GM18517 (cell line): ENCODE measurements around the gene MPPED2.

Source experiments
- ATAC-seq: cut with Tn5 transposase; IDR thresholded peaks from one replicate; pipeline ENCODE4 v1.9.1; 2021; ENCODE audit warnings: mild to moderate bottlenecking, moderate library complexity; ENCODE audit not compliant: unreplicated experiment

The MPPED2 gene

DNA sequence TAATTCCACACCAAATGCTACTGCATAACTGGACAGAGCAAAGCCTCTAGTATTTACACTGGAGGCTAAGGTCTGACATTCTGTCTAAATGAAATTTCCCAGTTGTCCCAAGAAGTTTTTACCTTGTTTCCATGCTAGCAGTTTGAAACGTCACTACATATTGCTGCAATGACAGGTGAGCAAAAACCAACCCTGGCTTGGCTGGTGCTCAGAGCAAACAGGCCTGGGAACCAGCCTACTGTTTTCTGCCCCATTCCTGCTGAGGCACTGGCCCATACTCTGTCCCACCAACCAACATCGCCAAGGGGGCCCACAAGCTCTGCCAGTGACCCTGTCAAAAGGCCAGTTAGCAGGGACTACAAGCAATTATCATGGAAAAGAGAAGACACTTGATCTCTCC, 131.1 kb downstream of the MPPED2 start:
- no peak for ATAC-seq

GRCh38 chr11:30454541-30454940, 131.6 kb downstream of the MPPED2 start:
- ATAC-seq, result no peak

DNA sequence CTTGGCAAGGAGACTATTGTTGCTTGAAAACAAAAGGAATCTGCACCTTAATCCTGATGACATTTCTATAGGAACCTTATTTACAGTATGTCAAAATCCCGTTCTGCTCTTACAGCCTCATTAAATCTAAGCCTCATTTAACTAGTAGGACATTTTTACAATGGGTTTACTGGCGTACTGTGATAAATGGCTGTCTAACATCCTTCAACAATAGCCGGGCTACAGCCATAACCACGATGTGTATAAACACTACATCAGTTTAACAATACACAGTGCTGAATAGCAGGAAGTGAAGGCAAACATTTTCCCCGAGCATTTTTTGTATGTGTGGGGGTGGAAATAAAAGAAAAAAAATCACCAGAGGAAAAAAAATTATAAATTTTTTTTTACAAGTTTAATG, 132.0 kb downstream of the MPPED2 start:
- ATAC-seq, result no peak

GRCh38 chr11:30453705-30454104, 132.4 kb downstream of the MPPED2 start:
- no peak for ATAC-seq

GRCh38 chr11:30452842-30453241, 133.3 kb downstream of the MPPED2 start:
- no peak for ATAC-seq

GRCh38 chr11:30452114-30452513, 134.0 kb downstream of the MPPED2 start:
- no peak for ATAC-seq

GRCh38 chr11:30451626-30452025, 134.5 kb downstream of the MPPED2 start:
- no peak for ATAC-seq

- ATAC-seq, result no peak
Measured at GRCh38 chr11:30451167-30451566, 135.0 kb downstream of the MPPED2 start.

DNA sequence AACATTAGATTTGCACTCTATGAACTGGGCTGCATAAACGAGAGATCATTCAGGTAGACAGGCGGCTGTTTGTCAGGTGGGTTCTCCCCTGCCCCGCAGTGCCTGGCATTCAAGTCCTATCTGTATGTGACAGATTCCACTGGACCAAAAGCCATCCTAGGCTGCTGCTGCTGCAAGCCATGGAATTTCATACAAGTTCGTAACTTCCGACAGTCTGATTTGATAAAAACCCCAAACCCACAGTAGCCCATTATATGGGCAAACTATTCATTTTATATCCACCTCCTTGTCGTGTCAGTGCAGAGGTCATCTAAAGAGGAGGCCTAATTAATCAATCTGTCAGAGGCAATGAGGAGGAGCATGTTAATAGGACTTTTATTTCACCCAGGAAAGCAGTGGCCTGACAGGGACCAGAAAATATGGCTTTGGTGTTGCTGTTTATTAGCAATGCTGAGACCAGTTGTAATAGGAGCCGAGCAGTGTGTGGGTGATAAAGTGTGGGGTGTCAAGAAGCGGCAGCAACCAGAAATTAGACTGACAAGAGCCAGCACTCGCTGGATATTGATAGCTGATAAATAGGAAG, 139.0 kb downstream of the MPPED2 start:
- no peak for ATAC-seq

DNA sequence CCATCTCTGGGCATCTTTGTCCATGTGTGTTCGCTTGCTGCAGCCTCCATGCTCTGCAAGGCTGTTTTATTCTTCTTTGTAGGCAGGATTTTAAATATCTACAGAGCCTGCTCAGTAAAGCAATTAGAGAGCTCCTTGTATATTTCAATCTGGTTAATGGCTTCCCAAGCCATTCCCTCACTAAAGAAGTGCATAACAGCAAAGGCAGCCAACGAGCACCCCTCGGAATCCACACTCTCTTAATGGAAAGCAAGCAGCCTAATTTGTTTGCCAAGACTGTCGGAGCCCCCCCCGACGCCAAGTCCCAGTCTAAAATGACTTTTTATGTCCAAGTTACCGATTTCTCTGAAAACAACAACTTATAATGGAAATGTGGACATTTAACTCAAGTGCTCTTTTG, 139.6 kb downstream of the MPPED2 start:
- ATAC-seq, result no peak

GRCh38 chr11:30445056-30445455, 141.1 kb downstream of the MPPED2 start:
- no peak for ATAC-seq

- ATAC-seq, result no peak
Measured at GRCh38 chr11:30440510-30440909, 145.6 kb downstream of the MPPED2 start.

GRCh38 chr11:30436801-30437200, 149.4 kb downstream of the MPPED2 start:
- ATAC-seq, result no peak

GRCh38 chr11:30435488-30435887, 150.7 kb downstream of the MPPED2 start:
- ATAC-seq, result no peak

DNA sequence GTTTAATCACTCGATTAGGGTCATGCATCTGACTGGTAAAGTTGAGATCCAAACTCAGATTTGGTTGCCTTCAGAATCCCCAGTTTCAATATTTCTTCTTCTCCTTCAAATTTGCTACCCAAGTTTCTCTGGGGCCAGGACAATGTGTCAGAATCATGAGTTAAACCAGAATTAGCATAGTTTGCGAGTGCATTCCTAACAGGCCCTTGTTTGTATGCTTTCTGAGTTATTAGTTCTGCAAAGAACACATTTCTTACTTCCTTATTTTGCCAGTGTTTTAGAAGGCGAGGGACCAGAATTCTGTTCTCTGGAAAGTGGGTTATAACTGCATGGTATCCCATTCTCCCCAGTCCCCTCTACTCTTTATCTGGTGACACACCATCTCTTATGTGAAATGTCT, 151.3 kb downstream of the MPPED2 start:
- no peak for ATAC-seq

DNA sequence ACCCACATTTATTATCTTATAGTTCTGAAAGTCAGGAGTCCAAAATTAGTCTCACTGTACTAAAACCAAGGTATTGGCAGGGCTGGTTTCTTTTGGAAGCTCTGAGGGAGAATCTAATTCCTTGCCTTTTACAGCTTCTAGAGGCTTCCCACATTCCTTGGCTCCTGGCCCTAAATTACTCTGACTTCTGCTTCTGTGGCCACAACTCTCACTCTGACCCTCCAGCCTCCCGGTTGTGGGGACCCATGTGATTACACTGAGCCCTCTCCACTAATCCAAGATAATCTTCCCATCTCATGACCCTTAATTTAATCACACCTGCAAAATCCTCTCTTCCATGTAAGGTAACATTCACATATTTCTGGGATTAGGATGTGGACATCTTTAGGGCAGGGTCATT, 152.3 kb downstream of the MPPED2 start:
- ATAC-seq, result no peak

DNA sequence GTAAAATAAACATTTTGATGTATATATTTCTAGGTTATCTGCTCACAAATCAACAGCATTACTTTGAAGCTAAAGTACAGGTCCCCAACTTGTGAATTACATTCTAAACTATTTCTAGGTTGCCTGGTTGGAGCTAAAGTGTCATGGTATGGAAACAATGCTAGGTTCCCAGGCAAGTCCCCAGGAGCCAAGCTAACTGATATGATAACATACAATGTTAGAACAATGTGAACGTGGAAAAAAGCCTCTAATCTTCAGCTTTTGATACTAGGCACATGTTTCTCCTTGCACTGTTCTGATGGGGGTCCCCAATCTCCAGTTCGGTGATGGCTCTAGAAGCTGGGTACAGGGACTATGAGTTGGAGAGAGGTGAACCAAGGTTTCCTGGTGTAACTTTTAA, 153.4 kb downstream of the MPPED2 start:
- ATAC-seq, result no peak

GRCh38 chr11:30432178-30432577, 154.0 kb downstream of the MPPED2 start:
- peak; percentile 42 for ATAC-seq

- no peak for ATAC-seq
Measured at GRCh38 chr11:30431127-30431814, 154.9 kb downstream of the MPPED2 start.

DNA sequence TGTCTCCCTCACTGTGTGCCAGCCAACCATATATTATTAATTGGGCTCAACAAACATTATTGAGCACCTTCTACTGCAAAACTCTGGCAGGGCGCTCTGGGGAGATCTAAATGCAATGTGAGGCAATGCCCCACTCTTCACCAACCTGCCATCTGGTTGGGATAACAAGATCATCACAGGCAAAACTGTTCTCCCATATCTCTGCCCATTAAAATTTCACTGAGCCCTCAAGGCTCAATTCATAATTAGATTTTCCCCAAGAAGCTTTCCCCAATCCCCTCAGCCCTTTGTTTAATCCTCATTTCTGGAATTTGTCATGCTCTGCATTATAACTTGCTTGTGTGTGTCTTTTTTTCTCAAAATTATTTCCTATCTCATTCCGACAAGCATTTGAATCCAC, 156.6 kb downstream of the MPPED2 start:
- ATAC-seq, result no peak

- no peak for ATAC-seq
Measured at GRCh38 chr11:30426781-30427180, 159.4 kb downstream of the MPPED2 start.

GRCh38 chr11:30424844-30425243, 161.3 kb downstream of the MPPED2 start:
- ATAC-seq, result no peak

- no peak for ATAC-seq
Measured at GRCh38 chr11:30424321-30424720, 161.8 kb downstream of the MPPED2 start.
